ENCODE results near the gene PUS10. TPM values are rescaled to one million over a fixed set of nuclear protein-coding genes. Genes with fewer than 3 reads are reported as not detected.
A peak's percentile ranks its signal among the peaks of the same experiment; 100 is the strongest.
"Not testable (repeated sequence)": the region's sequence is repeated elsewhere in the genome, so short reads cannot be mapped to it uniquely, and the experiment has no call there.

PUS10 gene
- 5.7 and 6.8 TPM in 2 replicates for total RNA-seq (2014; rRNA removed; shearing (Covaris generic))

- peak; percentile 74 for DNase-seq (ENCODE audit: low read depth)
These were observed at the start of gene PUS10, which contains the start of gene PEX13 for GRCh38 chr2:61017556-61018317. PUS10 (minus strand) TSS chr2:61018255; CDS start chr2:61011890, 6,365 bp downstream. PEX13 (plus strand) TSS chr2:61017720; CDS start chr2:61017760, 40 bp downstream.

- DNase-seq (ENCODE audit: low read depth): peak; percentile 88
These were observed 48.0 kb upstream of the PUS10 start, which contains the start of gene SANBR for GRCh38 chr2:61065714-61066709. SANBR (plus strand) TSS chr2:61065871; CDS start chr2:61070351, 4,480 bp downstream.

- no peak for DNase-seq (ENCODE audit: low read depth)
These were observed 41.3 kb upstream of the PUS10 start for GRCh38 chr2:61059382-61059781.

GRCh38 chr2:61057562-61057961 is 39.5 kb upstream of the PUS10 start:
- no peak for DNase-seq (ENCODE audit: low read depth)

- DNase-seq (ENCODE audit: low read depth): peak; percentile 32
These were observed 37.5 kb upstream of the PUS10 start for GRCh38 chr2:61055557-61055956.

- DNase-seq (ENCODE audit: low read depth): no peak
These were observed 27.9 kb upstream of the PUS10 start for GRCh38 chr2:61045999-61046398.

GRCh38 chr2:61045226-61045625 is 27.2 kb upstream of the PUS10 start:
- DNase-seq (ENCODE audit: low read depth): no peak

- no peak for DNase-seq (ENCODE audit: low read depth)
These were observed 26.6 kb upstream of the PUS10 start for GRCh38 chr2:61044636-61045035.

- no peak for DNase-seq (ENCODE audit: low read depth)
These were observed 24.8 kb upstream of the PUS10 start for GRCh38 chr2:61042807-61043206.

- DNase-seq (ENCODE audit: low read depth): not testable (repeated sequence)
These were observed 18.6 kb upstream of the PUS10 start for GRCh38 chr2:61036643-61037042.

GRCh38 chr2:61034592-61034991 is 16.5 kb upstream of the PUS10 start:
- DNase-seq (ENCODE audit: low read depth): not testable (repeated sequence)

- no peak for DNase-seq (ENCODE audit: low read depth)
These were observed 11.5 kb upstream of the PUS10 start for GRCh38 chr2:61029533-61029932.

GRCh38 chr2:61023670-61024069 is 5.6 kb upstream of the PUS10 start:
- no peak for DNase-seq (ENCODE audit: low read depth)

GRCh38 chr2:61021228-61021660 is 3.2 kb upstream of the PUS10 start:
- no peak for DNase-seq (ENCODE audit: low read depth)

GRCh38 chr2:61018798-61019197 is 743 bp upstream of the PUS10 start:
- no peak for DNase-seq (ENCODE audit: low read depth)

- DNase-seq (ENCODE audit: low read depth): no peak
These were observed 282 bp upstream of the PUS10 start for GRCh38 chr2:61018318-61018755.

GRCh38 chr2:61017003-61017555 is 976 bp downstream of the PUS10 start:
- peak; percentile 76 for DNase-seq (ENCODE audit: low read depth)

GRCh38 chr2:61016392-61017002 is 1.6 kb downstream of the PUS10 start:
- no peak for DNase-seq (ENCODE audit: low read depth)

- no peak for DNase-seq (ENCODE audit: low read depth)
These were observed 2.1 kb downstream of the PUS10 start for GRCh38 chr2:61015976-61016375.

GRCh38 chr2:61014763-61015162 is 3.3 kb downstream of the PUS10 start:
- DNase-seq (ENCODE audit: low read depth): peak; percentile 64

- DNase-seq (ENCODE audit: low read depth): no peak
These were observed 4.7 kb downstream of the PUS10 start for GRCh38 chr2:61013382-61013781.

Measured in M059J (cell line).